Glutamatergic neuron (in vitro differentiated cells): ENCODE data around the gene GLRA3. TPM values are rescaled to one million over a fixed set of nuclear protein-coding genes. Genes with fewer than 3 reads are reported as not detected.
"Not testable (repeated sequence)": the region's sequence is repeated elsewhere in the genome, so short reads cannot be mapped to it uniquely, and the experiment has no call there.

Experiments
- DNase-seq: peaks from one replicate; pipeline ENCODE4 v3.0.0; 2022
- H3K27ac Mint-ChIP-seq: one replicate; pipeline ENCODE4 v1.8.0; 2020; ENCODE audit warnings: mild to moderate bottlenecking, mixed read lengths, inconsistent platforms; ENCODE audit not compliant: unreplicated experiment
- H3K27me3 Mint-ChIP-seq: one replicate; pipeline ENCODE4 v1.8.0; 2020; ENCODE audit warnings: mild to moderate bottlenecking, moderate library complexity, mixed read lengths, inconsistent platforms; ENCODE audit not compliant: unreplicated experiment
- H3K36me3 Mint-ChIP-seq: one replicate; pipeline ENCODE4 v1.8.0; 2020; ENCODE audit warnings: mild to moderate bottlenecking, mixed read lengths, inconsistent platforms; ENCODE audit not compliant: unreplicated experiment
- H3K4me1 Mint-ChIP-seq: one replicate; pipeline ENCODE4 v1.8.0; 2020; ENCODE audit warnings: mild to moderate bottlenecking, low read depth, mixed read lengths, inconsistent platforms; ENCODE audit not compliant: unreplicated experiment
- H3K4me3 Mint-ChIP-seq: one replicate; pipeline ENCODE4 v1.8.0; 2020; ENCODE audit warnings: mild to moderate bottlenecking, mixed read lengths, inconsistent platforms; ENCODE audit not compliant: unreplicated experiment
- H3K9me3 Mint-ChIP-seq: one replicate; pipeline ENCODE4 v1.8.0; 2020; ENCODE audit warnings: mild to moderate bottlenecking, moderate library complexity, mixed read lengths, inconsistent platforms; ENCODE audit not compliant: unreplicated experiment
- total RNA-seq: library from RNA; stranded (reverse); fragmentation: NEBNext Ultra II Directional; extraction: Animal tissue kit (Norgen Biotek cat#: 25700); gene quantifications from one replicate; pipeline ENCODE4 v1.2.1, GENCODE V29; 2021; ENCODE audit not compliant: unreplicated experiment
- TF ChIP-seq, protein P1 (sequence below): fragments of 200-600 bp; sonication (generic); IDR thresholded peaks from one replicate; pipeline ENCODE4 v1.5.0; 2021; ENCODE audit not compliant: partially characterized antibody, unreplicated experiment

Gene GLRA3
- total RNA-seq, 1 donor from 2014 or later = not detected

DNA sequence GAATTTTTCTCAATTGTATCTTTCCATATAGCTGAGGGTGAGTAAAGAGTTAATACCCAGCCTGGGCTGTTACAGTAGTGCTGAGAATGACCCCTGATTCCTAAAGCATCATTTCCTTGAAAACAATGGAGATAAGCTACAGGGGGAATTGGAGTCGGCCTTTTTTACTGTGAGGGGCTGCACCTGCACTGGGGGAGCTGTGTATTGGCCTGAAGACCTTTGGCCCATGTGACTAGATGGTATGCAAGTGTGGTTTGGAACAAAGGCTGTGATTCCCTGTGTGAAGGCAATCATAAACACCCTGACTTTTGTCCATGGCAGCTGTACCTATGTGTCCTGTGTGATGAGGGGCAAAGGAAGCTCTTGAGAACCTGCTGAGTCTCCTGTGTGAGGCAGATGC is 182.7 kb downstream of the GLRA3 start:
- no peak for DNase-seq
- peaks cover 1% of the 10 kb centered on the region for H3K4me1 Mint-ChIP-seq
- H3K27ac Mint-ChIP-seq = no peak overlapping the region
- peaks cover 2% of the 10 kb centered on the region for H3K27me3 Mint-ChIP-seq
- TF ChIP-seq, protein P1, sequence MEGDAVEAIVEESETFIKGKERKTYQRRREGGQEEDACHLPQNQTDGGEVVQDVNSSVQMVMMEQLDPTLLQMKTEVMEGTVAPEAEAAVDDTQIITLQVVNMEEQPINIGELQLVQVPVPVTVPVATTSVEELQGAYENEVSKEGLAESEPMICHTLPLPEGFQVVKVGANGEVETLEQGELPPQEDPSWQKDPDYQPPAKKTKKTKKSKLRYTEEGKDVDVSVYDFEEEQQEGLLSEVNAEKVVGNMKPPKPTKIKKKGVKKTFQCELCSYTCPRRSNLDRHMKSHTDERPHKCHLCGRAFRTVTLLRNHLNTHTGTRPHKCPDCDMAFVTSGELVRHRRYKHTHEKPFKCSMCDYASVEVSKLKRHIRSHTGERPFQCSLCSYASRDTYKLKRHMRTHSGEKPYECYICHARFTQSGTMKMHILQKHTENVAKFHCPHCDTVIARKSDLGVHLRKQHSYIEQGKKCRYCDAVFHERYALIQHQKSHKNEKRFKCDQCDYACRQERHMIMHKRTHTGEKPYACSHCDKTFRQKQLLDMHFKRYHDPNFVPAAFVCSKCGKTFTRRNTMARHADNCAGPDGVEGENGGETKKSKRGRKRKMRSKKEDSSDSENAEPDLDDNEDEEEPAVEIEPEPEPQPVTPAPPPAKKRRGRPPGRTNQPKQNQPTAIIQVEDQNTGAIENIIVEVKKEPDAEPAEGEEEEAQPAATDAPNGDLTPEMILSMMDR = no peak
- H3K36me3 Mint-ChIP-seq = no peaks in the 10 kb centered on the region
- H3K9me3 Mint-ChIP-seq = no peaks in the 10 kb centered on the region
- no peak overlapping the region for H3K4me3 Mint-ChIP-seq

- DNase-seq = no peak
- H3K9me3 Mint-ChIP-seq = no peaks in the 10 kb centered on the region
- H3K27me3 Mint-ChIP-seq = no peaks in the 10 kb centered on the region
- no peaks in the 10 kb centered on the region for H3K4me1 Mint-ChIP-seq
- H3K27ac Mint-ChIP-seq = no peak overlapping the region
- TF ChIP-seq, protein P1 = no peak
- no peaks in the 10 kb centered on the region for H3K36me3 Mint-ChIP-seq
- no peak overlapping the region for H3K4me3 Mint-ChIP-seq
Measured at GRCh38 chr4:174640146-174640545, 188.9 kb downstream of the GLRA3 start.

DNA sequence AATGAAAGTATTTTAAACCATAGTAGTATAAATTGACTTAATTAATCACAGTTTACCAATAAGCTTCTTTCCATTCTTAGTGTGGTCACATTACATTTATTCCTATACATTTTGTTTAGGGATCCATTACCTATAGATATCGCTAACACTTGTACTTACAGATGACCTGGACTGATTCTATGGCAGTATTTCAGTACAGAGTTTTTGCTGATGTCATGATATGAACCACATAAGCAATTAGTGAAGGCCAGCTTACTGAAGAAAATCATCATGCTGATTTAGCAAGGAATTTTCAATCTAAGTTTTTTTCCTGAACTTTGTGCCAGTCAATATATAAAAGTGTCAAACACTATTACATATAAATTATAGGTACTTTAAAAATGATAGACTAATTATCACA is 193.3 kb downstream of the GLRA3 start:
- no peak overlapping the region for H3K4me3 Mint-ChIP-seq
- H3K27ac Mint-ChIP-seq = no peak overlapping the region
- H3K9me3 Mint-ChIP-seq = no peaks in the 10 kb centered on the region
- TF ChIP-seq, protein P1 = no peak
- H3K36me3 Mint-ChIP-seq = no peaks in the 10 kb centered on the region
- DNase-seq = no peak
- no peaks in the 10 kb centered on the region for H3K4me1 Mint-ChIP-seq
- H3K27me3 Mint-ChIP-seq = no peaks in the 10 kb centered on the region

DNA sequence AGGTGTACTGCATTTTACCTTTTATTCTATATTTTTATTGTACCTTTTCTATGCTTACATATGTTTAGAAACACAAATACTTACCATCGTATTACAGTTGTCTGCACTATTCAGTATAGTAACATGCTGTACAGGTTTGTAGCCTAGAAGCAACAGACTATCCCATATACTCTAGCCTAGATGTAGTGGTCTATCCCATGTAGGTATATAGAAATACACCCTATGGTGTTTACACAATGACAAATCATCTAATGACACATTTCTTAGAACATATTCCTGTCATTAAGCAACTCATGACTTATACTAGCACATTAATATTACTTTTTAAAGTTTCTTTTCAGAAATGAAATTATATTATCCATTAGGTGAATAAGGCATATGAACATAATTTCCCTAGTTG is 195.6 kb downstream of the GLRA3 start:
- TF ChIP-seq, protein P1 = no peak
- H3K9me3 Mint-ChIP-seq = no peaks in the 10 kb centered on the region

DNA sequence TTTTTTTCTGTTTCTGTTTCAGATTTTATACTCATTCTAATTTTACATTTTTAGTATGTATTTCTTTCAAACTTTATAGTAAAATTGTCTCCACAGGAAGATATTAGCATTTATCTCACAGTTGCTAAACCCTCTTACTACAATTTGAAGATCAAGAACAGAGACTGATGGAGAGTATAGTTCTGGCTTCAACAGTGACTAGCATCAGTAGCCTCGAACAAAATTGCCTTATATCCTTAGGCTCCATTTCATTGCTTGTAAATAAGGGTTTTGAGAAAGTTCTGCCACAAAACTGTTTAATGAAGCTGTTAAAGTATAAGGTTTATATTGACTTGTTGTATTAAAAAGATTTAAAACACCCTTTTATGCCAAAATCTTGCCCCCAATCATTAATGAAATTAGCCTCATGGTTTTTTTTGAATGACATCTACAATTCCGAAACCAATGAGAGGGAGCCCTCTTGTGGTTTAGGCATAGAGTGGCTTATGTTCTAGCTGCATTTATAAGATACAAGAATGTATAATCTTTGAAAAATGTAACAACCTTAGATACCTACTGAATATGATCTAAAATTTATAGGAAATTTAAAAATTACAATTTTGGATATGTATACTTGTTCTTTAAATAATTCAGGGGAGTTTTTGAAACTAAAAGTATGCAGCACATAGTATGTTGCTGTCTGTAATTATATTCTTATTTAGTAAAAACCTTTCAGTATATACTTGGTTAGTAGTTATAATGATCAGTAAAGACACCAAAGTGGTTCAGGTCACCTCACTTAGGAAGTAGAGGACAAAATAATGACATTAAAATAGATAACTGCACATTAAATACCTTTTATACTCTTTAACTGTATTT is 196.9 kb downstream of the GLRA3 start:
- TF ChIP-seq, protein P1 = peak; percentile 34

More for the DNA sequence above, 195.6 kb downstream of the GLRA3 start:
- Mint-ChIP-seq H3K36me3 (no peaks in the 10 kb centered on the region), H3K4me3 (no peak overlapping the region), H3K27ac (no peak overlapping the region), H3K4me1 (no peaks in the 10 kb centered on the region), H3K27me3 (no peaks in the 10 kb centered on the region)
- DNase-seq = no peak

GRCh38 chr4:174629907-174630450 is 199.1 kb downstream of the GLRA3 start:
- not testable (repeated sequence) for DNase-seq, H3K36me3 Mint-ChIP-seq, H3K9me3 Mint-ChIP-seq, H3K4me3 Mint-ChIP-seq, H3K27ac Mint-ChIP-seq, H3K27me3 Mint-ChIP-seq, H3K4me1 Mint-ChIP-seq

More for the DNA sequence above, 196.9 kb downstream of the GLRA3 start:
- H3K27me3 Mint-ChIP-seq = no peaks in the 10 kb centered on the region
- H3K4me3 Mint-ChIP-seq = no peak overlapping the region
- no peaks in the 10 kb centered on the region for H3K9me3 Mint-ChIP-seq
- H3K36me3 Mint-ChIP-seq = no peaks in the 10 kb centered on the region
- H3K4me1 Mint-ChIP-seq = no peaks in the 10 kb centered on the region
- no peak overlapping the region for H3K27ac Mint-ChIP-seq
- no peak for DNase-seq
